Endothelial cell (in vitro differentiated cells): ENCODE results near the gene CLDN1. TPM values are rescaled to one million over a fixed set of nuclear protein-coding genes. Genes with fewer than 3 reads are reported as not detected.

Experiments used
- DNase-seq: peaks from one replicate; pipeline ENCODE4 v3.0.0; 2021; ENCODE audit warnings: low spot score
- H3K27ac Mint-ChIP-seq: one replicate; pipeline ENCODE4 v1.8.0; 2021; ENCODE audit warnings: mixed read lengths, inconsistent platforms; ENCODE audit not compliant: unreplicated experiment
- H3K27me3 Mint-ChIP-seq: one replicate; pipeline ENCODE4 v1.8.0; 2021; ENCODE audit warnings: mild to moderate bottlenecking, moderate library complexity, mixed read lengths, inconsistent platforms; ENCODE audit not compliant: unreplicated experiment
- H3K36me3 Mint-ChIP-seq: one replicate; pipeline ENCODE4 v1.8.0; 2021; ENCODE audit warnings: mild to moderate bottlenecking, low read depth, mixed read lengths, inconsistent platforms; ENCODE audit not compliant: unreplicated experiment
- H3K4me1 Mint-ChIP-seq: one replicate; pipeline ENCODE4 v1.8.0; 2021; ENCODE audit warnings: mild to moderate bottlenecking, mixed read lengths, inconsistent platforms; ENCODE audit not compliant: unreplicated experiment
- H3K4me3 Mint-ChIP-seq: one replicate; pipeline ENCODE4 v1.8.0; 2021; ENCODE audit warnings: mild to moderate bottlenecking, mixed read lengths, inconsistent platforms; ENCODE audit not compliant: unreplicated experiment
- H3K9me3 Mint-ChIP-seq: one replicate; pipeline ENCODE4 v1.8.0; 2021; ENCODE audit warnings: mixed read lengths, inconsistent platforms; ENCODE audit not compliant: unreplicated experiment
- total RNA-seq: library from RNA; stranded (reverse); fragmentation: NEBNext Ultra II Directional; extraction: Animal tissue kit (Norgen Biotek cat#: 25700); gene quantifications from one replicate; pipeline ENCODE4 v1.2.1, GENCODE V29; 2021; ENCODE audit not compliant: unreplicated experiment
- TF ChIP-seq, protein P1 (sequence below): fragments of 200-600 bp; sonication (generic); IDR thresholded peaks from one replicate; pipeline ENCODE4 v1.5.0; 2021; ENCODE audit warnings: antibody characterized with exemption; ENCODE audit not compliant: unreplicated experiment

CLDN1 gene
- total RNA-seq, 1 donor from 2014 or later: 0.13 TPM

DNA sequence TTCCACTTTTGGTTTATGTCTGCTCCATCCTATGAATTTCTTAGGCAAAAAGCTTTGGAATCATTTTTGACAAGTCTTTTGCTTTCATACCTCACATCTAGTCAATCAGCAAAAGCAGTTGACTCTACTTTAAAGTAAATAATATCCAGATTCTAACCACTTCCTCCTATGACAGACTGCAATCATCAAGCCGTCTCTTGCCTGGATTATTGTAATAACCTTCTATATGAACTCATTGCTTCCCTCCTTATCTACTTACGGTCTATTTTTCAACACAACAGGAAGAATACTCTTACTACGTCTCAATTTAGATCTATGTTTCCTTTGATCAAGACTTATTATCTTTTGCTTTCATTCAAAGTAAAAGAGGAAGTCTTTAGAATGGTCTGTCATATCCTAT, 20.7 kb downstream of the CLDN1 start:
- no peak overlapping the region for H3K4me3 Mint-ChIP-seq
- DNase-seq: no peak
- H3K36me3 Mint-ChIP-seq: no peaks in the 10 kb centered on the region
- TF ChIP-seq, protein P1, sequence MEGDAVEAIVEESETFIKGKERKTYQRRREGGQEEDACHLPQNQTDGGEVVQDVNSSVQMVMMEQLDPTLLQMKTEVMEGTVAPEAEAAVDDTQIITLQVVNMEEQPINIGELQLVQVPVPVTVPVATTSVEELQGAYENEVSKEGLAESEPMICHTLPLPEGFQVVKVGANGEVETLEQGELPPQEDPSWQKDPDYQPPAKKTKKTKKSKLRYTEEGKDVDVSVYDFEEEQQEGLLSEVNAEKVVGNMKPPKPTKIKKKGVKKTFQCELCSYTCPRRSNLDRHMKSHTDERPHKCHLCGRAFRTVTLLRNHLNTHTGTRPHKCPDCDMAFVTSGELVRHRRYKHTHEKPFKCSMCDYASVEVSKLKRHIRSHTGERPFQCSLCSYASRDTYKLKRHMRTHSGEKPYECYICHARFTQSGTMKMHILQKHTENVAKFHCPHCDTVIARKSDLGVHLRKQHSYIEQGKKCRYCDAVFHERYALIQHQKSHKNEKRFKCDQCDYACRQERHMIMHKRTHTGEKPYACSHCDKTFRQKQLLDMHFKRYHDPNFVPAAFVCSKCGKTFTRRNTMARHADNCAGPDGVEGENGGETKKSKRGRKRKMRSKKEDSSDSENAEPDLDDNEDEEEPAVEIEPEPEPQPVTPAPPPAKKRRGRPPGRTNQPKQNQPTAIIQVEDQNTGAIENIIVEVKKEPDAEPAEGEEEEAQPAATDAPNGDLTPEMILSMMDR: no peak
- no peaks in the 10 kb centered on the region for H3K9me3 Mint-ChIP-seq
- H3K4me1 Mint-ChIP-seq: peaks cover 4% of the 10 kb centered on the region
- no peak overlapping the region for H3K27ac Mint-ChIP-seq
- no peaks in the 10 kb centered on the region for H3K27me3 Mint-ChIP-seq

DNA sequence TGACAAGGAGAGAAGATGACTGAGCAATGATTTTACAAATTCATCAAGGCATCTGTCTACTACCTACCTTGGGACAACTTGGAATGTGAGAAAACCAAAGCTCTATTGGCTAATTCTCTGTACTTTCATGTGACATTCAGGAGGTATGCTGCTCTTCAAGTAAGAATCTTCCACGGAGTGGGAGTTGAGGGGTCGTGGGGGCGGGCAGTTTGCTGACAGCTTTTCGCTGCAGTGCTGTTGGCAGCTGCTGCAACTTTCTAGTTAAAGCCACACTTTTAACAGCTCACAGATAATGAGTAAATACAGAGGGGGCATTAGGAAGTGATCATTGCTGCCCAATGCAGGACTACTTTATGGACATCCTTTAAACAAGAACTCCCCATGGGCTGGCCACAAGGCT, 22.3 kb downstream of the CLDN1 start:
- H3K27me3 Mint-ChIP-seq: no peaks in the 10 kb centered on the region

DNA sequence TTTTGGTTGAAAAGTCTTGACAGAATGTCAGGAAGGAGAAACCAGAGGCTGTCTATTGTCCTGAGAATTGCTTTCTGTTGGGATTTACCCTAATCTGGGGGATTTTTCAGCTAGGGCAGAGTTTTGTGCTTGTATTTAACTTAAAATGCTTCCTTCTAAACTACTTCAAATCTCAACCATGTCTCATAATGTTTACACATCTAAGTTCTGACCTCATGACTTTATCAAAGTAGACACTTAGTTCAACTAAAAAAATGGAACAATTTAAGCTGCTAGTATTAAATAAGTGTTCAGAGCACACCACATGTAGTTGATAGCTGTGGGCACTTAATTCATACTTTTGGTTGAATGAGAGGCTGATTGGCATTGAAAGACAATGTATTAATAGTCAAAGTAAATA, 28.2 kb downstream of the CLDN1 start:
- H3K27ac Mint-ChIP-seq: no peak overlapping the region
- TF ChIP-seq, protein P1: no peak

More for the DNA sequence above, 22.3 kb downstream of the CLDN1 start:
- TF ChIP-seq, protein P1: no peak
- H3K36me3 Mint-ChIP-seq: no peaks in the 10 kb centered on the region
- no peak for DNase-seq
- H3K9me3 Mint-ChIP-seq: no peaks in the 10 kb centered on the region
- peaks cover 4% of the 10 kb centered on the region for H3K4me1 Mint-ChIP-seq
- no peak overlapping the region for H3K27ac Mint-ChIP-seq
- no peak overlapping the region for H3K4me3 Mint-ChIP-seq

DNA sequence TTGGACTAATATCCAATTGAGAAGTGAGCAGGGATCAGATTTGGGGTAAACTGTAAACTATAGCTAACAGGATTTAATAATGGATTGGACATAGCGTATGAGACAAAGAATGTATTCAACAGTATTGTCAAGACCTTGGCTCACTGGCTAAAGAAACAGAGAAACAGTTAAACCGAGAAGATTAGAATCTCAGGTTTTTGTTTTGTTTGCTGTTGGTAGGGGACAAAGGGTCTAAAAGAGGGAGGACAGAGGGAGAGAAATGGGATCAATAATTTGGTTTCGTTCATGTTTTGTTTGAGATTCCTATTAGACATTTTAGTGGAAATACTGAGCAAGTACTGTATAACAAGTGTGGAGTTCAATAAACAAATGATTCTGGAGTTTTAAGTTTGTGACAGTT, 28.6 kb downstream of the CLDN1 start:
- Mint-ChIP-seq H3K9me3 (peaks cover 12% of the 10 kb centered on the region), H3K27me3 (no peaks in the 10 kb centered on the region), H3K27ac (no peak overlapping the region), H3K4me3 (no peak overlapping the region), H3K4me1 (no peaks in the 10 kb centered on the region), H3K36me3 (peaks cover 12% of the 10 kb centered on the region)
- no peak for DNase-seq
- TF ChIP-seq, protein P1: no peak

More for the DNA sequence above, 28.2 kb downstream of the CLDN1 start:
- H3K36me3 Mint-ChIP-seq: peaks cover 12% of the 10 kb centered on the region
- H3K27me3 Mint-ChIP-seq: no peaks in the 10 kb centered on the region
- peaks cover 12% of the 10 kb centered on the region for H3K9me3 Mint-ChIP-seq
- no peaks in the 10 kb centered on the region for H3K4me1 Mint-ChIP-seq
- no peak overlapping the region for H3K4me3 Mint-ChIP-seq
- no peak for DNase-seq

DNA sequence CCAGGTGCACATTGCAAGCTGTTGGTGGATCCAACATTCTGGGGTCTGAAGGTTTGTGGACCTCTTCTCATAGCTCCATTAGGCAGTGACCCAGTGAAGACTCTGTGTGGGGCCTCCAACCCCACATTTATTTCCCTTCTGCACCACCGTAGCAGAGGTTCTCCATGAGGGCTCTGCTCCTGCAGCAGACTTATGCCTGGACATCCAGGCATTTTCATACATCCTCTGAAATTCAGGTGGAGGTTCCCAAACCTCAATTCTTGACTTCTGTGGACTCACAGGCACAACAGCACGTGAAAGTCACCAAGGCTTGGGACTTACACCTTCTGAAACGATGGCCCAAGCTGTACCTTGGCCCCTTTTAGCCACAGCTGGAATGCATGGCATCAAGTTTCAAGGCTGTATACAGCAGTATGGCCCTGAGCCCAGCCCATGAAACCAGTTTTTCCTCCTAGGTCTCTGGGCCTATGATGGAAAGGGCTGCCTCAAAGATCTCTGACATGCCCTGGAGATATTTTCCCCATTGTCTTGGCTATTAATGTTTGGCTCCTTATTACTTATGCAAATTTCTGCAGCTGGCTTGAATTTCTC, 30.2 kb downstream of the CLDN1 start:
- Mint-ChIP-seq H3K9me3 (peaks cover 12% of the 10 kb centered on the region), H3K36me3 (peaks cover 12% of the 10 kb centered on the region), H3K4me1 (no peaks in the 10 kb centered on the region), H3K4me3 (no peak overlapping the region), H3K27ac (no peak overlapping the region), H3K27me3 (no peaks in the 10 kb centered on the region)
- TF ChIP-seq, protein P1: no peak
- no peak for DNase-seq
